Spleen (tissue), 7 donors: ENCODE measurements around the gene FBXO47.

Experiments used
- CTCF ChIP-seq, 11 experiments: fragments of 200-600 bp in 7 of 11; fragments of 450-650 bp in 4 of 11; sonication (generic) in 4 of 11; IDR thresholded peaks in 8 of 11; conservative IDR thresholded peaks in 3 of 11; 1 replicate in 7 of 11; 2 replicates in 4 of 11; pipeline versions ENCODE4 v1.4.0 to v1.8.0; 2016 to 2021; ENCODE audit warnings: antibody characterized with exemption in 11 of 11, inconsistent platforms in 4 of 11, mild to moderate bottlenecking in 1 of 11
- POLR2A ChIP-seq, 3 donors: fragments of 450-650 bp; IDR thresholded peaks; one replicate each; pipeline ENCODE4 v1.5.1; 2017; ENCODE audit warnings: antibody characterized with exemption in 3 of 3, mild to moderate bottlenecking in 1 of 3
- POLR2AphosphoS5 ChIP-seq, 3 donors: sonication (generic); formaldehyde crosslinking; IDR thresholded peaks; one replicate each; pipeline ENCODE4 v1.5.1; 2017; ENCODE audit warnings: antibody characterized with exemption in 3 of 3
- donor health status: DM: no; HTN: no; CAD: no; lungs with moderate emphysema.
- donor health status: DM: no; HTN: no; CAD: no.
- donor health status: DM: no; HTN: no; CAD: no.

GRCh38 chr17:38943607-38944006 lies 23.6 kb downstream of the FBXO47 start:
- TF ChIP-seq POLR2A (IDR thresholded peaks at IDR 0.05) (no peak), CTCF (IDR thresholded peaks at IDR 0.05 in 8 of 11, conservative IDR thresholded peaks at IDR 0.05 in 3 of 11) (no peak), POLR2AphosphoS5 (IDR thresholded peaks at IDR 0.05) (no peak)
